Loucy (cell line): ENCODE measurements around the gene CASK.

Source experiments
- H2AFZ ChIP-seq: fragments of 200-600 bp; sonication (generic); 2 replicates; pipeline ENCODE4 v1.6.0; 2016; ENCODE audit warnings: antibody characterized with exemption, mild to moderate bottlenecking, low read length, moderate library complexity
- H3F3A ChIP-seq: fragments of 200-600 bp; 2 replicates; pipeline ENCODE4 v1.6.0; 2016; ENCODE audit warnings: antibody characterized with exemption, low read depth, mild to moderate bottlenecking
- H3K27me3 ChIP-seq: fragments of 200-600 bp; sonication (generic); 2 replicates; pipeline ENCODE4 v1.6.1; 2014; ENCODE audit warnings: low read length, mild to moderate bottlenecking; ENCODE audit not compliant: insufficient read depth, poor library complexity, severe bottlenecking
- H3K36me3 ChIP-seq: fragments of 200-600 bp; sonication (generic); 2 replicates; pipeline ENCODE4 v1.6.1; 2016; ENCODE audit warnings: low read length; ENCODE audit not compliant: insufficient read depth
- H3K4me1 ChIP-seq: fragments of 200-600 bp; sonication (generic); 2 replicates; pipeline ENCODE4 v1.5.1; 2014; ENCODE audit warnings: low read length, mild to moderate bottlenecking; ENCODE audit not compliant: insufficient read depth, poor library complexity, severe bottlenecking
- H3K4me2 ChIP-seq: fragments of 200-600 bp; sonication (generic); 2 replicates; pipeline ENCODE4 v1.6.0; 2014; ENCODE audit warnings: antibody characterized with exemption, low read length, low read depth, mild to moderate bottlenecking; ENCODE audit not compliant: poor library complexity, severe bottlenecking
- H3K4me3 ChIP-seq: fragments of 200-600 bp; sonication (generic); 2 replicates; pipeline ENCODE4 v1.5.1; 2014; ENCODE audit warnings: low read length, mild to moderate bottlenecking, mixed read lengths; ENCODE audit not compliant: poor library complexity, severe bottlenecking
- H3K79me2 ChIP-seq: fragments of 200-600 bp; sonication (generic); 2 replicates; pipeline ENCODE4 v1.6.1; 2014; ENCODE audit warnings: low read length; ENCODE audit not compliant: insufficient read depth
- H3K9ac ChIP-seq: fragments of 200-600 bp; sonication (generic); 2 replicates; pipeline ENCODE4 v1.6.0; 2014; ENCODE audit warnings: mild to moderate bottlenecking, low read depth, low read length, moderate library complexity; ENCODE audit not compliant: poor library complexity, severe bottlenecking
- H3K9me2 ChIP-seq: fragments of 200-600 bp; sonication (generic); replicated peaks from 2 replicates; pipeline ENCODE4 v1.6.1; 2016; ENCODE audit warnings: low read depth, low read length, mixed read lengths
- H3K9me3 ChIP-seq: fragments of 200-600 bp; sonication (generic); 2 replicates; pipeline ENCODE4 v1.6.1; 2014; ENCODE audit warnings: mild to moderate bottlenecking, antibody characterized with exemption, low read length, low read depth; ENCODE audit not compliant: insufficient read depth
- H4K20me1 ChIP-seq: fragments of 200-600 bp; sonication (generic); 2 replicates; pipeline ENCODE4 v1.6.0; 2014; ENCODE audit warnings: antibody characterized with exemption, low read length, mild to moderate bottlenecking; ENCODE audit not compliant: insufficient read depth, poor library complexity, severe bottlenecking
- EZH2phosphoT487 ChIP-seq: fragments of 200-600 bp; IDR thresholded peaks from 2 replicates; pipeline ENCODE4 v1.6.1; 2018; ENCODE audit warnings: antibody characterized with exemption, mild to moderate bottlenecking, moderate library complexity, borderline replicate concordance
- TF ChIP-seq, protein P1 (sequence below): fragments of 200-600 bp; sonication (generic); conservative IDR thresholded peaks from 2 replicates; pipeline ENCODE4 v1.5.1; 2014; ENCODE audit warnings: mild to moderate bottlenecking, antibody characterized with exemption, low read length

CASK gene

DNA sequence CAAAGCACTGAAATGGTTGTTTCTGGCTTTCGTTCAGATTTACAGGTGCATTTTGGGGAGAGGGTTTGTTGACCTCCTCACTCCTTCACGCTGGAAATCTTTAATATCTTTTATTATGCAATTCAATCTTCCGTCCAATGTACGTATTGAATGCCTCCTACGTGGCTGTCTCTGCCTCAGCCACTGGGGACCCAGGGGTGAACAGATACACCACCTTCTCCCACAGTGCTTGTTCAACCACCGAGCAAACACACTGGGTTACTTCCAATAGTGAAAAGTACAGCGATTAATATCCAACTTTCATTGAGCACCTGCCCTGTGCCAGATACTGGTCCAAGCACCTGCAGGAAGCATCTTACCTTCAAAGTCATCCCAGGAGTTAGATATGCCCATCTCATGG lies 424.2 kb downstream of the CASK start:
- Histone ChIP-seq H4K20me1 (no peaks in the 10 kb centered on the region), H3K4me2 (no peak overlapping the region)

DNA sequence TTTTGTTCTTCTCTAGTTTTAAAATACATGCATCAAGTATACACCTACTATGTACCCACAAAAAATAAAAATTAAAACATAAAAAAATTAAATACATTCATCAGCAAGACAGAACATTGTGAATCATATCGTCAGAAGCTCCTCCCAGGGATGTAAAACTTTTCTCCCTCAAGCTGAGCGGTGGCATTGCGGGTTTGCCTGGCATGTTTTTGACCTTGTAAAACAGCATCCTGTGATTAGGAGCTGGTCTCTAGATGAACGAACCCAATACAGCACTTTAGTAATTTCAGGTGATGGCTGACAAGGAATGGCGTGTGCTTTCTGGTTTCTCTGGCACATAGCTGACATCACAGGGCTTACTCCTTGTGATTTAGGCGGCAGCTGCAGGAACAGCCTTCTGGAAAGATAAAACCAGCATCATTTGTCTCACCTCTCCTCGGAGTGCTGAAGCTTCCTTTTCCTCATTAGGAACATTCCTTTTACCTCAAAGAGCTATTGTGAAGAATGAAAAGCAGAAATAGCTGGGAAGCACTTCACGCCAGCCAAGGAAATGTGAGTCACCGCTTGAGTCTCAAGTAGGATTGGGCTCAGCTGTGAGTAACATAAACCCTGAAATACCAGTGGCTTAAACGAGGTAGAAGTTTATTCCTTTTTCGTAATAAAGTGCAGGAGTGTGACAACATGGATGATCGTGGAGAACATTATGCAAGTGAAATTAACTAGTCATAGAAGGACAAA lies 431.9 kb downstream of the CASK start:
- H3K4me3 ChIP-seq: no peak overlapping the region
- H3K79me2 ChIP-seq: no peaks in the 10 kb centered on the region
- H3K9ac ChIP-seq: no peak overlapping the region
- H2AFZ ChIP-seq: no peak overlapping the region
- no peak overlapping the region for H3K4me2 ChIP-seq
- no peaks in the 10 kb centered on the region for H3K9me2 ChIP-seq
- H4K20me1 ChIP-seq: no peaks in the 10 kb centered on the region
- no peaks in the 10 kb centered on the region for H3K27me3 ChIP-seq
- no peaks in the 10 kb centered on the region for H3K4me1 ChIP-seq
- H3F3A ChIP-seq: no peaks in the 10 kb centered on the region
- H3K36me3 ChIP-seq: no peaks in the 10 kb centered on the region
- H3K9me3 ChIP-seq: no peaks in the 10 kb centered on the region
- TF ChIP-seq, protein P1, sequence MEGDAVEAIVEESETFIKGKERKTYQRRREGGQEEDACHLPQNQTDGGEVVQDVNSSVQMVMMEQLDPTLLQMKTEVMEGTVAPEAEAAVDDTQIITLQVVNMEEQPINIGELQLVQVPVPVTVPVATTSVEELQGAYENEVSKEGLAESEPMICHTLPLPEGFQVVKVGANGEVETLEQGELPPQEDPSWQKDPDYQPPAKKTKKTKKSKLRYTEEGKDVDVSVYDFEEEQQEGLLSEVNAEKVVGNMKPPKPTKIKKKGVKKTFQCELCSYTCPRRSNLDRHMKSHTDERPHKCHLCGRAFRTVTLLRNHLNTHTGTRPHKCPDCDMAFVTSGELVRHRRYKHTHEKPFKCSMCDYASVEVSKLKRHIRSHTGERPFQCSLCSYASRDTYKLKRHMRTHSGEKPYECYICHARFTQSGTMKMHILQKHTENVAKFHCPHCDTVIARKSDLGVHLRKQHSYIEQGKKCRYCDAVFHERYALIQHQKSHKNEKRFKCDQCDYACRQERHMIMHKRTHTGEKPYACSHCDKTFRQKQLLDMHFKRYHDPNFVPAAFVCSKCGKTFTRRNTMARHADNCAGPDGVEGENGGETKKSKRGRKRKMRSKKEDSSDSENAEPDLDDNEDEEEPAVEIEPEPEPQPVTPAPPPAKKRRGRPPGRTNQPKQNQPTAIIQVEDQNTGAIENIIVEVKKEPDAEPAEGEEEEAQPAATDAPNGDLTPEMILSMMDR: no peak
- no peak for TF ChIP-seq EZH2phosphoT487

More for the DNA sequence above, 424.2 kb downstream of the CASK start:
- Histone ChIP-seq H3K4me1 (no peaks in the 10 kb centered on the region), H3F3A (no peaks in the 10 kb centered on the region), H3K9me3 (no peaks in the 10 kb centered on the region), H3K36me3 (no peaks in the 10 kb centered on the region), H3K27me3 (no peaks in the 10 kb centered on the region), H2AFZ (no peak overlapping the region), H3K79me2 (no peaks in the 10 kb centered on the region), H3K9me2 (no peaks in the 10 kb centered on the region), H3K9ac (no peak overlapping the region), H3K4me3 (no peak overlapping the region)
- TF ChIP-seq, protein P1: no peak
- TF ChIP-seq EZH2phosphoT487: no peak

DNA sequence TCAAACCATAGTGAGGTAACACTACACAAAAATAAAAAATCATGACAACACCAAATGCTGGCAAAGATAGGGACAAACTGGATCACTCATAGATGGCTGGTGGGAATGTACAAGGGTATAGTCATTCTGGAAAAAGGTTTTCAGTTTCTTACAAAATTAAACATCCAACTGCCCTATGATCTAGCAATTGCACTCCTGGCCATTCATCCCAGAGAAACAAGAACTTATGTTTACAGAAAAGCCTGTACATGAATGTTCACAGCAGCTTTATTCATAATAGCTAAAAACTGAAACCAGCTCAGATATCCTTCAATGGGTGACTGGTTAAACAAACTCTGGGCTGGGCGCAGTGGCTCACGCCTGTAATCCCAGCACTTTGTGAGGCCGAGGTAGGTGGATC lies 432.9 kb downstream of the CASK start:
- Histone ChIP-seq H3K9ac (no peak overlapping the region), H4K20me1 (no peaks in the 10 kb centered on the region), H3K36me3 (no peaks in the 10 kb centered on the region), H3K9me3 (no peaks in the 10 kb centered on the region), H3F3A (no peaks in the 10 kb centered on the region), H3K9me2 (no peaks in the 10 kb centered on the region), H3K4me3 (no peak overlapping the region), H3K4me1 (no peaks in the 10 kb centered on the region), H3K27me3 (no peaks in the 10 kb centered on the region), H2AFZ (no peak overlapping the region), H3K79me2 (no peaks in the 10 kb centered on the region), H3K4me2 (no peak overlapping the region)
- TF ChIP-seq, protein P1: no peak
- TF ChIP-seq EZH2phosphoT487: no peak
